Mesothelial cell of epicardium (in vitro differentiated cells): ENCODE measurements around the gene NINL. TPM values are rescaled to one million over a fixed set of nuclear protein-coding genes. Genes with fewer than 3 reads are reported as not detected.
"Not testable (repeated sequence)": the region's sequence is repeated elsewhere in the genome, so short reads cannot be mapped to it uniquely, and the experiment has no call there.

Experiments used
- DNase-seq, 2 experiments: peaks; one replicate each; pipeline ENCODE4 v3.0.0; 2021; ENCODE audit warnings: low spot score in 2 of 2; ENCODE audit not compliant: unreplicated experiment in 2 of 2
- H3K27ac Mint-ChIP-seq: 2 replicates; pipeline ENCODE4 v1.8.0; 2021; ENCODE audit warnings: mixed read lengths
- H3K27me3 Mint-ChIP-seq: 2 replicates; pipeline ENCODE4 v1.8.0; 2021; ENCODE audit warnings: low read depth, mixed read lengths
- H3K36me3 Mint-ChIP-seq: 2 replicates; pipeline ENCODE4 v1.8.0; 2021; ENCODE audit warnings: mixed read lengths
- H3K4me1 Mint-ChIP-seq: 2 replicates; pipeline ENCODE4 v1.8.0; 2021; ENCODE audit warnings: mixed read lengths
- H3K4me3 Mint-ChIP-seq: 2 replicates; pipeline ENCODE4 v1.8.0; 2021; ENCODE audit warnings: mild to moderate bottlenecking, moderate library complexity, mixed read lengths
- H3K9me3 Mint-ChIP-seq: 2 replicates; pipeline ENCODE4 v1.8.0; 2021; ENCODE audit warnings: mixed read lengths
- CTCF ChIP-seq: fragments of 200-600 bp; sonication (generic); IDR thresholded peaks from one replicate; pipeline ENCODE4 v1.5.0; 2021; ENCODE audit warnings: antibody characterized with exemption; ENCODE audit not compliant: unreplicated experiment
- total RNA-seq: library from RNA; stranded (reverse); gene quantifications from 3 replicates; pipeline ENCODE4 v1.2.1, GENCODE V29; 2021

NINL gene
- total RNA-seq, 1 donor from 2014 or later: 85.9 TPM

GRCh38 chr20:25503936-25504335 lies 81.4 kb downstream of the NINL start:
- Mint-ChIP-seq H3K27me3 (no peaks in the 10 kb centered on the region), H3K4me1 (no peaks in the 10 kb centered on the region), H3K9me3 (no peaks in the 10 kb centered on the region), H3K4me3 (no peak overlapping the region), H3K36me3 (peaks cover 39% of the 10 kb centered on the region), H3K27ac (no peak overlapping the region)
- DNase-seq: no peak
- TF ChIP-seq CTCF: no peak

- not testable (repeated sequence) for H3K4me1 Mint-ChIP-seq, DNase-seq, H3K27me3 Mint-ChIP-seq, H3K4me3 Mint-ChIP-seq, H3K27ac Mint-ChIP-seq, H3K9me3 Mint-ChIP-seq
- H3K36me3 Mint-ChIP-seq: peaks cover 36% of the 10 kb centered on the region
Measured at GRCh38 chr20:25503051-25503639, 82.2 kb downstream of the NINL start.

- no peak overlapping the region for H3K27ac Mint-ChIP-seq
Measured at GRCh38 chr20:25500880-25501351, 84.4 kb downstream of the NINL start.

GRCh38 chr20:25499855-25500434 lies 85.4 kb downstream of the NINL start:
- peak in 1 of 2 experiments; percentile 2 for DNase-seq
- no peaks in the 10 kb centered on the region for H3K27me3 Mint-ChIP-seq
- H3K4me1 Mint-ChIP-seq: no peaks in the 10 kb centered on the region
- no peaks in the 10 kb centered on the region for H3K9me3 Mint-ChIP-seq
- H3K27ac Mint-ChIP-seq: no peak overlapping the region
- no peak overlapping the region for H3K4me3 Mint-ChIP-seq
- TF ChIP-seq CTCF: no peak
- H3K36me3 Mint-ChIP-seq: peaks cover 27% of the 10 kb centered on the region

More at GRCh38 chr20:25500880-25501351, 84.4 kb downstream of the NINL start:
- DNase-seq: no peak
- H3K4me1 Mint-ChIP-seq: no peaks in the 10 kb centered on the region
- no peak for TF ChIP-seq CTCF
- H3K4me3 Mint-ChIP-seq: no peak overlapping the region
- H3K27me3 Mint-ChIP-seq: no peaks in the 10 kb centered on the region
- H3K9me3 Mint-ChIP-seq: no peaks in the 10 kb centered on the region
- H3K36me3 Mint-ChIP-seq: peaks cover 35% of the 10 kb centered on the region

- DNase-seq: no peak
- Mint-ChIP-seq H3K4me3 (no peak overlapping the region), H3K36me3 (peaks cover 22% of the 10 kb centered on the region), H3K9me3 (no peaks in the 10 kb centered on the region), H3K27ac (no peak overlapping the region), H3K27me3 (no peaks in the 10 kb centered on the region), H3K4me1 (no peaks in the 10 kb centered on the region)
- TF ChIP-seq CTCF: no peak
Measured at GRCh38 chr20:25499031-25499430, 86.3 kb downstream of the NINL start.

GRCh38 chr20:25498280-25498606 lies 87.1 kb downstream of the NINL start:
- DNase-seq: peak in 1 of 2 experiments; percentile 12
- Mint-ChIP-seq H3K4me1 (no peaks in the 10 kb centered on the region), H3K27me3 (no peaks in the 10 kb centered on the region), H3K9me3 (no peaks in the 10 kb centered on the region), H3K36me3 (peaks cover 18% of the 10 kb centered on the region), H3K27ac (no peak overlapping the region), H3K4me3 (no peak overlapping the region)
- no peak for TF ChIP-seq CTCF
